Activated T-helper 9 cell treated with anti-CD3 and anti-CD28 coated beads, Interleukin-2, amount 50 U/mL, for 16 hours (primary cell): Measurements from ENCODE around the gene SUPT3H.
A peak's percentile ranks its signal among the peaks of the same experiment; 100 is the strongest.
"Not testable (repeated sequence)": the region's sequence is repeated elsewhere in the genome, so short reads cannot be mapped to it uniquely, and the experiment has no call there.

Experiments used
- DNase-seq: peaks from one replicate; pipeline ENCODE4 v3.0.0-alpha.2; 2020; ENCODE audit warnings: low read depth

SUPT3H gene

DNA sequence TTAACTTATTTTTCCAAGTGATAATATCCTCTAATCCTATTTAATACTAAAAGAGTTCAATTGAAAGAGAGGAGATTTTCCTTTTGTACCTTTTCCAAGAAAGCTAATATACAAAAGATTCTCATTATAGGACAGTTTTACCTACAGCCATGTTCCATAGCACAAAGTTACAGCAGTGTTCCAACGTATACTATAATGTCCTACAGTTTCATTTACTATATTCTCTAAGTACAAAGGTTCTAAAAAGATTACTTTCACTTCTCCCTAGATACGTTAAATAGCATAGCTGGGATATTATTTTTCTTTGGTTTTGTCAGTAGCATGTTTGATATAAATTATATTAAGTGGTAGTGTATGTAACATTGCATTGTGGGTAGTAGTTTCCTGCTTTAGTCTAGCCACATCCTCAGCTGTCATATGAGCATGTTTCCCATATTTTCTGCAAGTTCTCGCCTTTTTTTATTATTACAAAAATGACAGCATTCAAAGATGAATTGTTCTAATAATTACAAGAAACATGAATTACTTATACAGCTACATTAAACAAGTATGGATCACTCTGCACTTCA is 54.0 kb downstream of the SUPT3H start:
- no peak for DNase-seq

DNA sequence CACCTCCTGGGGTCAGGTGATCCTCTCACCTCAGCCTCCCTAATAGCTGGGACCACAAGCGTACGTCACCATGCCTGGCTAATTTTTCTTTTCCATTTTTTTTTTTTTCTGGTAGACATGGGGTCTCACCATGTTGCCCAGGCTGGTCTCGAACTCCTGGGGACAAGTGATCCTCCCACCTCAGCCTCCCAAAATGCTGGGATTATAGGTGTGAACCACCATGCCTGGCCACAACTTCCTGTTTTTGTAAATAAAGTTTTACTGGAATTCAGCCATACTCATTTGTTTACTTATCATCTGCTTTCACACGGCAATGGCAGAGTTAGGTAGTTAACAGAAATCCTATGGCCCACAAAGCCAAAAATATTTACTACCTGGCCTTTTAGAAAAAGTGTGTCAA is 57.4 kb downstream of the SUPT3H start:
- DNase-seq: no peak

GRCh38 chr6:45314146-45314545 is 63.6 kb downstream of the SUPT3H start:
- DNase-seq: no peak

GRCh38 chr6:45310118-45310788 is 67.5 kb downstream of the SUPT3H start:
- peak; percentile 3 for DNase-seq

- no peak for DNase-seq
Observed at GRCh38 chr6:45305546-45305945, 72.2 kb downstream of the SUPT3H start.

DNA sequence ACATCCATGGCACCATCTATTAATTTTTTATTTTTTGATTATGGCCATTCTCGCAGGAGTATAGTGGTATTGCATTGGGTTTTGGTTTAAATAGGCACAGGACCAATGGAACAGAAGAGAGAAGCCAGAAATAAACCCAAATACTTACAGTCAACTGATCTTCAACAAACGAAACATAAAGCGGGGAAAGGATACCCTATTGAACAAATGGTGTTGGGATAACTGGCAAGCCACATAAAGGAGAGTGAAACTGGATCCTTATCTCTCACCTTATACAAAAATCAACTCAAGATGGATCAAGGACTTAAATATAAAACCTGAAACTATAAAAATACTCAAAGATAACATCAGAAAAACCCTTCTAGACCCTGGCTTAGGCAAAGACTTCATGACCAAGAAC is 74.9 kb downstream of the SUPT3H start:
- DNase-seq: no peak

GRCh38 chr6:45301348-45302142 is 76.2 kb downstream of the SUPT3H start:
- DNase-seq: no peak

- DNase-seq: no peak
Observed at GRCh38 chr6:45300736-45301135, 77.0 kb downstream of the SUPT3H start.

- no peak for DNase-seq
Observed at GRCh38 chr6:45299096-45299581, 78.6 kb downstream of the SUPT3H start.

GRCh38 chr6:45297320-45297719 is 80.4 kb downstream of the SUPT3H start:
- no peak for DNase-seq

DNA sequence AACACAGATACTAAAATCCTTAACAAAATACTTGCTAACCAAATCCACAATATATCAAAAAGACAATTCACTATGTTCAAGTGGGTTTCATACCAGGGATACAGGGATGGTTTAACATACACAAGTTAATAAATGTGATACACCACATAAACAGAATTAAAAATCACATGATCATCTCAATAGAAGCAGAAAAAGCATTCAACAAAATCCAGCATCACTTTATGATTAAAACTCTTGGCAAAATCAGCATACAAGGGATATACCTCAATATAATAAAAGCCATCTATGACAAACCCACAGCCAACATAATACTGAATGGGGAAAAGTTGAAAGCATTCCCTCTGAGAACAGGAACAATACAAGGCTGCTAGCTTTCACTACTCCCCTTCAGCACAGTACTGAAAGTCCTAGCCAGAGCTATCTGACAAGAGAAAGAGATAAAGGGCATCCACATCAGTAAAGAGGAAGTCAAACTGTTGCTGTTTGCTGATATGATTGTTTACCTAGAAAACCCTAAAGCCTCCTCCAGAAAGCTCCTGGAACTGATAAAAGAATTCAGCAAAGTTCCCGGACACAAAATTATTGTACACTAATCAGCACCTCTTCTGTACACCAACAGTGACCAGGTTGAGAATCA is 83.6 kb downstream of the SUPT3H start:
- not testable (repeated sequence) for DNase-seq

- DNase-seq: no peak
Observed at GRCh38 chr6:45293306-45293705, 84.4 kb downstream of the SUPT3H start.

GRCh38 chr6:45289751-45290514 is 87.8 kb downstream of the SUPT3H start:
- no peak for DNase-seq

DNA sequence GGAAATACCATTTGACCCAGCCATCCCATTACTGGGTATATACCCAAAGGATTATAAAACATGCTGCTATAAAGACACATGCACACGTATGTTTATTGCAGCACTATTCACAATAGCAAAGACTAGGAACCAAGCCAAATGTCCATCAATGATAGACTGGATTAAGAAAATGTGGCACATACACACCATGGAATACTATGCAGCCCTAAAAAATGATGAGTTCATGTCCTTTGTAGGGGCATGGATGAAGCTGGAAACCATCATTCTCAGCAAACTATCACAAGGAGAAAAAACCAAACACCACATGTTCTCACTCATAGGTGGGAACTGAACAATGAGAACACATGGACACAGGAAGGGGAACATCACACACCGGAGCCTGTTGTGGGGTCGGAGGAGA is 91.0 kb downstream of the SUPT3H start:
- not testable (repeated sequence) for DNase-seq

- DNase-seq: no peak
Observed at GRCh38 chr6:45278367-45278766, 99.4 kb downstream of the SUPT3H start.

GRCh38 chr6:45277741-45278140 is 100.0 kb downstream of the SUPT3H start:
- not testable (repeated sequence) for DNase-seq

DNA sequence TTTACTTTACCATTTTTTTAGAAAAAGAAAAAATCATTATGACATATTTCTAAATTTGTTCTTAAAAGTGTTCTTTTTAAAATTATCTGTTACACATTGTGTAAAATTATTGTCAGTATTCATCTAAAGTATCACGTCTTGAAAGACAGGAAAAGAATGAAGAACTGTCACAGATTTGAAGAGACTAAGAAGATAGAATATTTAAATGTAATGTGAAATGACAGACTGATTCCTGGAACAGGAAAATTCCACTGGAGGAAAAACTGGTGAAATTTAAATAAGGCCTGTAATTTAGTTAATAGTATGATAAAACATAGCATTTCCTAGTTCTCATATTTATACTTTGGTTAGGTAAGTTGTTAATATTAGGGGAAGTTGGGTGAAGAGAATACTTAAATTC is 102.4 kb downstream of the SUPT3H start:
- no peak for DNase-seq

DNA sequence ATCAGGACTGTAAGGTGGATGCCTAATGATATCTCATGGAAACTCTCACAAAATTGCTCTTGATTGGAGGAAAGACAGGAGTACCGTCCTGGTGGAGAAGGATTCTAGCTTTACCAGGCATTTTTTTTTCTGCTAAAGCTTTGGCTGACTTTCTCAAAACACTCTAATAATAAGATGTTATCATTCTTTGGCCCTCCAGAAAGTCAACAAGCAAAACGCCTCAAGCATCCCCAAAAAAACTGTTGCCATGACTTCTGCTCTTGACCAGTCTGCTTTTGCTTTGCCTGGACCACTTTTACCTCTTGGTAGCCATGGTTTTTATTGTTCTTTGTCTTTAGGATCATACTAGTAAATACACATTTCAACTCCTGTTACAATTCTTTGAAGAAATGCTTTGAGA is 105.1 kb downstream of the SUPT3H start:
- no peak for DNase-seq

DNA sequence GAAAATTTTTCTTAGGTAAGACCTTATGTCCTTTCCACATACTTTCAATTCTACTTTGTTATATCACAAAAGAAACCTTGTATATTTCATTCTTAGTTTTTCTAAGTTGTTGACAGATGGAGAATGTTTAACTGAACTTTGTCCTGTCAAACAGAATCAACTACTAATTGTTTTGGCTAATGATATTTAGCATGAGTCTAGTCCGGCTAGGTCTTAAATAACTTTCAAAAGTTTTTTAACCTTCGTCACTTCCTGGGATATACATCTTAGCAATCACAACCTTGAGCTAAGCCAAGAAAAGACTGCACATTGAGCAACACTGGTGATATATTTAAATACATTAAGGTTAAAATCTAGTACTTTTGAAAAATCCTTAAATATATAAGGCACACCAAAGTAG is 112.5 kb downstream of the SUPT3H start:
- DNase-seq: no peak

DNA sequence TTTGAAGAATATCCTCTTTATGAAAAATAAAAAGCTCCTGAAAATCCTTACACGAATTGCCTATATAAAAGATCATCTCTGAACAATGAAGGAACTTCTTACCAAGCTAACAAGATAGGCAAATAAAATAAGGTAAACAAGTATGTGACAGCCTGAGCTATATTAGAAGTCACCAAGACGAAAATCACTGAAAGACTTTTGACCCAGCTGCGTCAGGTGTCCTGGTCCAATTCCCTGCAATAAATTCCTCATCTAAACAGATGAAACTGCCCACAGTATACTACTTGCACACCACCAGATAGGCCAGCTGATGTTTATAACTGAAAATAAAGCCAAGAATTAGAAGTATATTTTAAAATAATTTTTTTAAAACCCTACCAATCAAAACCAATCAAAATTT is 117.0 kb downstream of the SUPT3H start:
- no peak for DNase-seq

- no peak for DNase-seq
Observed at GRCh38 chr6:45256697-45257695, 120.7 kb downstream of the SUPT3H start.
